ENCODE measurements around the gene USP6NL.

Gene USP6NL

GRCh38 chr10:11616021-11616420 is 4.6 kb upstream of the USP6NL start:
- no peak for DNase-seq

- DNase-seq, result no peak
These were observed 3.9 kb upstream of the USP6NL start for GRCh38 chr10:11615396-11615795.

GRCh38 chr10:11612021-11613001 is 861 bp upstream of the USP6NL start:
- DNase-seq, result no peak

GRCh38 chr10:11610826-11611247 is 613 bp downstream of the USP6NL start:
- DNase-seq, result no peak

GRCh38 chr10:11610166-11610825 is 1.2 kb downstream of the USP6NL start:
- DNase-seq, result no peak

GRCh38 chr10:11609492-11610093 is 1.9 kb downstream of the USP6NL start:
- DNase-seq, result no peak

GRCh38 chr10:11609052-11609451 is 2.4 kb downstream of the USP6NL start:
- no peak for DNase-seq

GRCh38 chr10:11608159-11609013 is 3.1 kb downstream of the USP6NL start:
- DNase-seq, result no peak

GRCh38 chr10:11605807-11606408 is 5.5 kb downstream of the USP6NL start:
- no peak for DNase-seq

- no peak for DNase-seq
These were observed 6.4 kb downstream of the USP6NL start for GRCh38 chr10:11604865-11605650.

- no peak for DNase-seq
These were observed 7.7 kb downstream of the USP6NL start for GRCh38 chr10:11603741-11604140.

- no peak for DNase-seq
These were observed 8.4 kb downstream of the USP6NL start for GRCh38 chr10:11602919-11603523.

- DNase-seq, result no peak
These were observed 9.1 kb downstream of the USP6NL start for GRCh38 chr10:11602358-11602757.

GRCh38 chr10:11601670-11602069 is 9.8 kb downstream of the USP6NL start:
- no peak for DNase-seq

GRCh38 chr10:11600280-11600679 is 11.2 kb downstream of the USP6NL start:
- DNase-seq, result no peak

- DNase-seq, result no peak
These were observed 12.6 kb downstream of the USP6NL start for GRCh38 chr10:11598712-11599397.

- no peak for DNase-seq
These were observed 14.0 kb downstream of the USP6NL start for GRCh38 chr10:11597470-11597869.

GRCh38 chr10:11595395-11595692 is 16.1 kb downstream of the USP6NL start:
- no peak for DNase-seq

GRCh38 chr10:11594589-11595394 is 16.7 kb downstream of the USP6NL start:
- no peak for DNase-seq

- DNase-seq, result no peak
These were observed 17.8 kb downstream of the USP6NL start for GRCh38 chr10:11593612-11594011.
